Measurements from ENCODE around the gene PRPF38B.
"Not testable (repeated sequence)": the region's sequence is repeated elsewhere in the genome, so short reads cannot be mapped to it uniquely, and the experiment has no call there.

The PRPF38B gene

GRCh38 chr1:108691942-108692723 is at the start of gene PRPF38B:
Gene PRPF38B, plus strand, starts transcription at chr1:108692310. Its CDS starts 282 bp downstream, at chr1:108692592.
- peak; percentile 87 to 88 for DNase-seq (ENCODE audit: low read depth in 2 of 2)

GRCh38 chr1:108643492-108644335 is 48.4 kb upstream of the PRPF38B start:
- peak in 1 of 2 donors; percentile 30 for DNase-seq (ENCODE audit: low read depth in 2 of 2)

- DNase-seq (ENCODE audit: low read depth in 2 of 2), result peak in 1 of 2 donors; percentile 23
Observed at GRCh38 chr1:108644984-108645383, 47.1 kb upstream of the PRPF38B start.

GRCh38 chr1:108645564-108646184 is 46.4 kb upstream of the PRPF38B start:
- DNase-seq (ENCODE audit: low read depth in 2 of 2), result no peak

DNA sequence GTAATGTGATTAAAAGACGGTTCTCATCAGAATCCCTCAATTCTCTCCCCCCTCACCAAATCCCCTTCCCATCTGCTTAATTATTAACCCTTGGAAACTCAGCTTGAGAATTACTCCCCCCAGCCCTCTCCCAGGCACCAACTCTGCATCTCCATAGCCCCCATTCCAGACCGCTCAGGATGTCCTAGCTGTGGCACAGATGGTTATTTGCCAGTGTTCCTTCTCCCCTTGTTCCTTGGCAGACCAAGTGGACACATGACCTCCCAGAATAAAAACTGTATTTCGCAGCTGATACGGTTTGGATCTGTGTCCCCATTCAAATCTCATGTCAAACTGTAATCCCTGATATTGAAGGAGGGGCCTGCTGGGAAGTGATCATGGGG is 45.9 kb upstream of the PRPF38B start:
- no peak for DNase-seq (ENCODE audit: low read depth in 2 of 2)

GRCh38 chr1:108646648-108647269 is 45.4 kb upstream of the PRPF38B start:
- DNase-seq (ENCODE audit: low read depth in 2 of 2), result peak; percentile 58 to 64

DNA sequence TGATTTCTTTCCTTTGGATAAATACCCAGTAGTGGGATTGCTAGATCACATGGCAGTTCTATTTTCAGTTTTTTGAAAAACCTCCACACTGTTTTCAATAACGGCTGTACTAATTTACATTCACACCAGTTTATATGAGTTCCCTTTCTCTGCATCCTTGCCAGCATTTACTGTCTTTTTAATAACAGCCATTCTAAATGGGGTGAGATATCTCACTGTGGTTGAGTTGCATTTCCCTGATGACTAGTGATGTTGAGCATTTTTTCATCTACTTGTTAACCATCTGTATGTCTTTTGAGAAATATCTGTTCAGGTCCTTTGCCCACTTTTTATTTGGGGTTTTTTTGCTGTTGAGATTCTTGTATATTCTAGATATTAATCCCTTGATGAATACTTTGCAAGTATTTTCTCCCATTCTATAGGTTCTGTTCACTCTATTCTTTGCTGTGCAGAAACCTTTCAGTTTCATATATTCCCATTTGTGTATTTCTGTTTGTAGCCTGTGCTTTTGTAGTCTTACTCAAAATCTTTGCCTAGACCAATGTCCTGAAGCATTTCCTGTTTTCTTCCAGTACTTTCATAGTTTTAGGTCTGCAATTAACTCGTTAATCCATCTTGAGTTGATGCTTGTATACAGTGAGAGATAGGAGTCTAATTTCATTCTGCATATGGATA is 38.5 kb upstream of the PRPF38B start:
- DNase-seq (ENCODE audit: low read depth in 2 of 2), result no peak

GRCh38 chr1:108657356-108658080 is 34.6 kb upstream of the PRPF38B start:
- DNase-seq (ENCODE audit: low read depth in 2 of 2), result no peak

DNA sequence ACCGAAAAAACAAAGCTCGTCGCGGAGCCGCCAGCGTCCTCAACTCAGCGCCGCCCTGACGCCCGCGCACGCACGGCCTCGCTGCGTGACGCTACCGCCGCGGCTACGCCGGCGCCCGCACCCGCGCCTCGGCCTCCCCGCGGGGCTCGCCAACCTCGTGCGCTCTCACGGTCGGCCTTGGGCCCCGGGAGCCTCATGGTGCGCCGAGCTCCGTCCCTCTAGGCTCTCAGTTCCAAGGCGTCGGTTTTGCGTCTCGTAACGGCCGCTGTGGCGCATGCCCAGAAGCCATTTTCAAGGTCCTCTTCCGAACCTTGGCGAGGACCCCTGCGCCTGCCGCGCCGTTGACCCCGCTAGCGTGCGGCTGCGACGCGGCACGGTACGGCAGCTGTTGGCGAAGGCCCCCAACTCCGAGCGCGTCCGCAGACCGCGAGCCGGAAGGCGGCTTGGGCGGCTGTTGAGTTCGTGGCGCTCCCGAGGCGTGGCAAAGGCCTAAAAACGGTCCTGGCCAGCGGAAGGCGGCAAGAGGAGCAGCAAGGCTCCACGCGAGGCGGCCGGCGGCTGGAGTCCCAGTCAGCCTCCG is 31.0 kb upstream of the PRPF38B start, which contains the start of gene HENMT1:
HENMT1 (minus strand) TSS at position 64 of the 580 bp plus-strand sequence. CDS start 1,209 bp downstream, outside the sequence.
- DNase-seq (ENCODE audit: low read depth in 2 of 2), result peak; percentile 47 to 53

DNA sequence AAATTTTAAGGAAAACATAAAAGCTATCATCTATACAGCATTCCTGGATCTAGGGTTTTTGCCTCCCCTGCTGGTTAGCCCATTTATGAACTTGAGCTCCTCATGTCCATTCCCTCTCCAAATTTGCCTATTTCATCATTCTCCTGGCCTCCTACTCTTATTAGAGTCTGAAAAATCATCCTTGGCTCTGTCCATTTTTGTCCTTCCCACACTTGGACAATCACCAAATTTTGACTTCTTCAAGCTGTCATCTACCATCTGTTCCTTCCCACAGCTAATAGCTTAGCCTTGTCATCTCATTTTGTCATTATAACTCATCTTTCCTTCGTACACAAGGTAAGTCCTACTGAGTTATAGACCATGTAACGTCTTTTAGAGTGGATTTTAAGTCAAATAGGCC is 29.0 kb upstream of the PRPF38B start:
- no peak for DNase-seq (ENCODE audit: low read depth in 2 of 2)

DNA sequence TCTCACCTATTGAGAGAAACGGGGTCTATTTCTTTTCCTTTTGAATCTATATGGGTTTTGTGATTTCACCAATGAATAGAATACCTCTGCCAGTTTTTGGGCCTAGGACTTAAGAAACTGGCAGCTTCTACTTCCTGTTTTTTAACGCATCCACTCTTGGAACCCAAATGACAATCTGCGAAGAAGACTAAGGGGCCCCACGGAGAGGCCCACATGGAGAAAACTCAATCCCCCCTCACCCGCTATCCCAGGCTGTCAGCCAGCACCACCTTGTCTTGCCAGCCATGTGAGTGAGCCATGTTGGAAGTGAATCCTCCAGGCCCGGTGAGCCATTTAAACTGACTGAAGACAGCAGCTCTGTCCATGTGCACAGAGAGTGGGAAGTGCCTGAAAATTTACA is 27.6 kb upstream of the PRPF38B start:
- no peak for DNase-seq (ENCODE audit: low read depth in 2 of 2)

- no peak for DNase-seq (ENCODE audit: low read depth in 2 of 2)
Observed at GRCh38 chr1:108665067-108665466, 27.0 kb upstream of the PRPF38B start.

GRCh38 chr1:108665771-108666170 is 26.3 kb upstream of the PRPF38B start:
- no peak for DNase-seq (ENCODE audit: low read depth in 2 of 2)

DNA sequence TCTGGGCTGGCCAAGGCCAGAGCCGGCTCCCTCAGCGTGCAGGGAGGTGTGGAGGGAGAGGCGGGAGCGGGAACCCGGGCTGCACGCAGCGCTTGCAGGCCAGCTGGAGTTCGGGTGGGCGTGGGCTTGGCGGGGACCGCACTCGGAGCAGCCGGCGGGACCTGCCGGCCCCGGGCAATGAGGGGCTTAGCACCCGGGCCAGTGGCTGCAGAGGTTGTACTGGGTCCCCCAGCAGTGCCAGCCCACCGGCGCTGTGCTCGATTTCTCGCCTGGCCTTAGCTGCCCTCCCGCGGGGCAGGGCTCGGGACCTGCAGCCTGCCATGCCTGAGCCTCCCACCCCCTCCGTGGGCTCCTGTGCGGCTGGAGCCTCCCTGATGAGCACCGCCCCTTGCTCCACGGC is 24.7 kb upstream of the PRPF38B start:
- not testable (repeated sequence) for DNase-seq (ENCODE audit: low read depth in 2 of 2)

- DNase-seq (ENCODE audit: low read depth in 2 of 2), result no peak
Observed at GRCh38 chr1:108668777-108669176, 23.3 kb upstream of the PRPF38B start.

GRCh38 chr1:108669679-108670078 is 22.4 kb upstream of the PRPF38B start:
- DNase-seq (ENCODE audit: low read depth in 2 of 2), result no peak

DNA sequence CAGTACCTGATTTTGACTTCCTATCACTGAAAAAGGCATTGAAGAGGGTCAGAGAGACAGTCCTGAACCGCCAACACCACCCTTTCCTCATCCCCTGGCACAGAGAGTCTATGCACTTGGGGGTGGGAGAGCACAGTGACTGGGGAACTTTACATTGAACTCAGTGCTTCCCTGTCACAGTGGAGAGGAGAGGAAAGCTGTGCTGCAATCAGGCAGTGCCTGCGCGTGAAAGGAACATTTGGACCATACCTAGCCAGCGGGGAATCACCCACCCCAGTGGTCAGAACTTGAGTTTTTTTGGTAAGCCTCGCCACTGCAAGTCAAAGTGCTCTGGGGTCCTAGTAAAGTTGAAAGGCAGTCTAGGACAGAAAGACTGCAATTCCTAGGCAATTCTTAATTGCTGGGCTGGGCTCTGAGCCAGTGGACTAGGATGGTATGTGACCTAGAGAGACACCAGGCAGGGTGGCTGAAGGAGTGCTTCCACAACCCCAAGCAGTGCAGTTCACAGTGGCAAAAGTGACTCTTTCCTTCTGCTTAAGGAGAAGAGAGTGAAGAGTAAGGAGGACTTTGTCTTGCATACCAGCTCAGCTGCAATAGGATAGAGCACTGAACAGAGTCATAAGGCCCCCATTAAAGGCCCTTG is 21.9 kb upstream of the PRPF38B start:
- DNase-seq (ENCODE audit: low read depth in 2 of 2), result no peak

- DNase-seq (ENCODE audit: low read depth in 2 of 2), result no peak
Observed at GRCh38 chr1:108671143-108671542, 21.0 kb upstream of the PRPF38B start.

DNA sequence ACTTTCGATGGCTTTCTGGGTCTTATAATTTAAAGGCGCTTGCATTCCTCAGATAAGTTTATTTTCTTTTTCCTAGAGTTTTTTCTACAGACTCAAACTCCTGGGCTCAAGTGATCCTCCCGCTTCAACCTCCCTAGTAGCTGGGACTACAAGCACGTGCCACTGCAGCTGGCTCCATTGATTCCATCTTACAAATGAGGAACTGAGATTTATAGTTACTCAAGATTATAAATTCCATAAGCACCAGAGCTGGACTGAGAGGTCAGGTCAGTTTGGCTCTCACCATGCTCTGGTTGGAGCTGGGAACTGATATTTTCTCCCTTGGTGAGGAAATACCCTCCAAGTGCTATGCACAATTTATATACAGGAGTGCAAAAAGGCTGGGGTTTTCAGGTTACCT is 13.4 kb upstream of the PRPF38B start:
- no peak for DNase-seq (ENCODE audit: low read depth in 2 of 2)
